Measurements from ENCODE around the gene REXO1.
A peak's percentile ranks its signal among the peaks of the same experiment; 100 is the strongest.

REXO1 gene

GRCh38 chr19:1883784-1884183, 35.5 kb upstream of the REXO1 start:
- CTCF ChIA-PET, result interaction anchor here (0.7 to 1.1 kb wide), 3 partner anchors 35 to 46 kb away, joined by 3 to 4 read pairs (median 3); no protein-coding TSS in a partner anchor
- Histone ChIP-seq H3K4me1 (ENCODE audit: control insufficient read depth, insufficient read depth, low read length) (peaks cover 17% of the 10 kb centered on the region), H3K27ac (ENCODE audit: extremely low read depth, low read depth, low read length) (no peak overlapping the region), H3K9me3 (ENCODE audit: control insufficient read depth, insufficient read depth, low read depth, low read length) (no peaks in the 10 kb centered on the region), H3K36me3 (ENCODE audit: control insufficient read depth in 2 of 2, insufficient read depth in 1 of 2, low read length in 2 of 2) (peaks cover 0 to 17% of the 10 kb centered on the region in 2 experiments; a peak in 1 of 3 replicates), H3K4me3 (ENCODE audit: low read depth, low read length) (peak overlapping the region; percentile 65)
- POLR2A ChIA-PET, result interaction anchor here (2.7 kb wide), 1 partner anchor 8 kb away, joined by 22 read pairs; no protein-coding TSS in a partner anchor
- TF ChIP-seq ZNF600 (tag by site-specific recombination; IDR thresholded peaks at IDR 0.05) (0 out of 2 replicates have a peak, but pooled peaks have one; percentile 29), ZNF791 (tag by site-specific recombination; IDR thresholded peaks at IDR 0.05) (no peak), HIC1 (tag by site-specific recombination; IDR thresholded peaks at IDR 0.05) (0 out of 2 replicates have a peak, but pooled peaks have one; percentile 4), ZNF10 (tag by site-specific recombination; IDR thresholded peaks at IDR 0.05) (no peak), ZNF341 (tag by site-specific recombination; IDR thresholded peaks at IDR 0.05; ENCODE audit: low read depth) (no peak), ZNF404 (tag by site-specific recombination; IDR thresholded peaks at IDR 0.05) (no peak), PRDM4 (tag by site-specific recombination; IDR thresholded peaks at IDR 0.05) (no peak), ZXDB (tag by site-specific recombination; IDR thresholded peaks at IDR 0.05) (no peak), PRDM1 (tag by site-specific recombination; IDR thresholded peaks at IDR 0.05) (no peak), KLF1 (tag by site-specific recombination; IDR thresholded peaks at IDR 0.05) (no peak), PATZ1 (tag by site-specific recombination; IDR thresholded peaks at IDR 0.05) (no peak), ZBTB1 (tag by site-specific recombination; IDR thresholded peaks at IDR 0.05) (no peak), ZNF660 (tag by site-specific recombination; IDR thresholded peaks at IDR 0.05) (no peak), ZNF473 (tag by site-specific recombination; IDR thresholded peaks at IDR 0.05) (no peak)

GRCh38 chr19:1882786-1883692, 34.8 kb upstream of the REXO1 start:
- ChIA-PET CTCF (interaction anchor here (0.7 to 1.1 kb wide), 3 partner anchors 34 to 47 kb away, joined by 3 to 4 read pairs (median 3); no protein-coding TSS in a partner anchor), POLR2A (no interaction called here)
- peaks cover 17% of the 10 kb centered on the region for H3K4me1 ChIP-seq (ENCODE audit: control insufficient read depth, insufficient read depth, low read length)
- H3K36me3 ChIP-seq (ENCODE audit: control insufficient read depth in 2 of 2, insufficient read depth in 1 of 2, low read length in 2 of 2), result peaks cover 0 to 17% of the 10 kb centered on the region in 2 experiments; a peak in 1 of 3 replicates
- TF ChIP-seq ZNF560 (tag by site-specific recombination; IDR thresholded peaks at IDR 0.05; ENCODE audit: borderline replicate concordance), result no peak
- 0 out of 2 replicates have a peak, but pooled peaks have one; percentile 22 for TF ChIP-seq ZBTB6 (tag by site-specific recombination; IDR thresholded peaks at IDR 0.05)
- no peak for TF ChIP-seq OVOL3 (tag by site-specific recombination; IDR thresholded peaks at IDR 0.05)
- no peaks in the 10 kb centered on the region for H3K9me3 ChIP-seq (ENCODE audit: control insufficient read depth, insufficient read depth, low read depth, low read length)
- H3K27ac ChIP-seq (ENCODE audit: extremely low read depth, low read depth, low read length), result 0 out of 2 replicates have a peak overlapping the region, but pooled peaks have one; percentile 24
- no peak overlapping the region for H3K4me3 ChIP-seq (ENCODE audit: low read depth, low read length)

Measured in HEK293 (cell line).